K562 (cell line): ENCODE measurements around the gene CARF. TPM values are rescaled to one million over a fixed set of nuclear protein-coding genes. Genes with fewer than 3 reads are reported as not detected.

ENCODE experiments used
- HDAC2 ChIP-seq: fragments of 450-650 bp; IDR thresholded peaks from 2 replicates; pipeline ENCODE4 v1.6.1; 2016; ENCODE audit warnings: mild to moderate bottlenecking
- POLR2B ChIP-seq: fragments of 450-650 bp; IDR thresholded peaks from 2 replicates; pipeline ENCODE4 v1.6.1; 2018; ENCODE audit warnings: low read depth; ENCODE audit not compliant: partially characterized antibody
- TBP ChIP-seq: optimal IDR thresholded peaks from 2 replicates; pipeline ENCODE3; 2011; ENCODE audit warnings: low read depth, low read length, improper control_type of control experiment
- ZBTB17 ChIP-seq: fragments of 450-650 bp; formaldehyde crosslinking; IDR thresholded peaks from 2 replicates; pipeline ENCODE4 v1.4.0; 2020; ENCODE audit warnings: mild to moderate bottlenecking
- ZNF707 ChIP-seq: fragments of 250-450 bp; sonication (Bioruptor Pico); conservative IDR thresholded peaks from 2 replicates; pipeline ENCODE4 v1.8.0; 2022; ENCODE audit warnings: inconsistent platforms, mild to moderate bottlenecking, moderate library complexity
- ZNF79 ChIP-seq: fragments of 250-450 bp; sonication (Bioruptor Pico); IDR thresholded peaks from 2 replicates; pipeline ENCODE4 v1.4.0; 2020; ENCODE audit warnings: low read depth, mild to moderate bottlenecking, moderate library complexity
- polyA plus RNA-seq, 8 experiments: library from polyadenylated mRNA; depleted of rRNA in 4 of 8; stranded (reverse) in 5 of 8; unstranded in 3 of 8; fragments of >200 nt; fragmentation: Nextera tagmentation in 2 of 8; fragmentation: Illumina TruSeq in 1 of 8; extraction: Ambion mirVana in 2 of 8; extraction: Trizol in 1 of 8; gene quantifications; 2 replicates each; pipeline versions ENCODE4 v1.2.1 to v1.2.3, GENCODE V29; 2011 to 2014; ENCODE audit warnings: inconsistent platforms in 1 of 8, missing spikeins in 1 of 8
- total RNA-seq, 7 experiments: library from RNA; depleted of rRNA in 6 of 7; stranded (reverse); fragments of >200 nt in 6 of 7; fragmentation: Illumina TruSeq in 2 of 7; extraction: Trizol in 2 of 7; gene quantifications; 2 replicates each; pipeline versions ENCODE4 v1.2.1 to v1.2.3, GENCODE V29; 2011 to 2021; ENCODE audit warnings: low replicate concordance in 1 of 7
- TF ChIP-seq, protein P1 (sequence below): fragments of 450-650 bp; IDR thresholded peaks from 2 replicates; pipeline ENCODE4 v1.6.1; 2016; ENCODE audit warnings: mild to moderate bottlenecking, moderate library complexity
- TF ChIP-seq, protein P2 (sequence below): sonication (generic); formaldehyde crosslinking; IDR thresholded peaks from 2 replicates; pipeline ENCODE4 v1.8.0; 2022; ENCODE audit warnings: mild to moderate bottlenecking, low read depth, missing genetic modification reagents
- TF ChIP-seq, protein P3 (sequence below): fragments of 250-450 bp; sonication (Bioruptor Pico); IDR thresholded peaks from 2 replicates; pipeline ENCODE4 v1.9.0; 2021; ENCODE audit warnings: mild to moderate bottlenecking, inconsistent platforms
- TF ChIP-seq, protein P4 (sequence below): conservative IDR thresholded peaks from 2 replicates; pipeline ENCODE4 v1.6.1; 2011; ENCODE audit warnings: low read depth, mild to moderate bottlenecking, low read length; ENCODE audit not compliant: control insufficient read depth

The CARF gene
- total and polyA plus RNA-seq, 9 of the 15 experiments (the other 6 are each of a cell fraction or from before 2014, with no cell fraction given), result 0.31 to 4.2 (median 1.2) TPM

DNA sequence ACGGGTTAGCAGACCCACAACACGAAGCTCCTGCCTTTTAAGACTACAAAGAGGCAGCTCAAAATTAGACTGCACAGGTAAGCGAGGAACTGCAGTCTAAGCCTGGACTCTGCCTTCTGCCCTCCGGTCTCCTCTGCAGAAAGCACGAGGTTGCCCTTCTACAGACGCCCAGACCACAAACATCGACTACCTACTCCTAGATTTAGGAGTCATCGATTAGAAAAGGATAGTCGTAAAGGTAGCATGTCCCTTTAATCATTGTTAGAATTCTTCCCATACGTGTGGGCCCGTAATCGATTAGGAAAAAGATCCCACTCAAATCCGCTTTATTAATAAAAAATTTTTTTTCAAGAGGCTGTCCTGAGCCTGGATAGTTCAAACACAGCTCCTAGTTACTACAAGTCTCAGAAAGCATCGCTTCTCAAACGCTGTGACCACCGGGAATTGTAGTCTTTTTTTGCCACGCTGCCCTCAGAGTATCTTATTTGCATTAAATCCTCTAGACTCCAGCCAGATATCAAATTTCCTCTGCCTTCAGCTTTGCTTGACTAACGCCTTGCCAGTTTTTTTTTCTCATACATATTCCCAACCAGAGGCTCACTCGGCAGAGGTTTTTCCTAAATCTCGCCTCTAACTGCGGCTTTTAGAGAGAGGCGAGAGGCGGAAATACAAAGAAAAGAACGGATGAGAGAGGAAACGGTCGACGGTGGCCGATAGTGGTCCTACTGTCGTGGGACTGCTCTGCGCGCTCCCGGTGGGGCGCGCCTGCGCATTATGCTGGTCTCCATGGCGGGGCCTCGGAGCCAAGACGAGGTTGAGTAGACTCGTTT lies at the start of gene CARF, which contains the start of gene WDR12 (continued):
- TF ChIP-seq, protein P1, sequence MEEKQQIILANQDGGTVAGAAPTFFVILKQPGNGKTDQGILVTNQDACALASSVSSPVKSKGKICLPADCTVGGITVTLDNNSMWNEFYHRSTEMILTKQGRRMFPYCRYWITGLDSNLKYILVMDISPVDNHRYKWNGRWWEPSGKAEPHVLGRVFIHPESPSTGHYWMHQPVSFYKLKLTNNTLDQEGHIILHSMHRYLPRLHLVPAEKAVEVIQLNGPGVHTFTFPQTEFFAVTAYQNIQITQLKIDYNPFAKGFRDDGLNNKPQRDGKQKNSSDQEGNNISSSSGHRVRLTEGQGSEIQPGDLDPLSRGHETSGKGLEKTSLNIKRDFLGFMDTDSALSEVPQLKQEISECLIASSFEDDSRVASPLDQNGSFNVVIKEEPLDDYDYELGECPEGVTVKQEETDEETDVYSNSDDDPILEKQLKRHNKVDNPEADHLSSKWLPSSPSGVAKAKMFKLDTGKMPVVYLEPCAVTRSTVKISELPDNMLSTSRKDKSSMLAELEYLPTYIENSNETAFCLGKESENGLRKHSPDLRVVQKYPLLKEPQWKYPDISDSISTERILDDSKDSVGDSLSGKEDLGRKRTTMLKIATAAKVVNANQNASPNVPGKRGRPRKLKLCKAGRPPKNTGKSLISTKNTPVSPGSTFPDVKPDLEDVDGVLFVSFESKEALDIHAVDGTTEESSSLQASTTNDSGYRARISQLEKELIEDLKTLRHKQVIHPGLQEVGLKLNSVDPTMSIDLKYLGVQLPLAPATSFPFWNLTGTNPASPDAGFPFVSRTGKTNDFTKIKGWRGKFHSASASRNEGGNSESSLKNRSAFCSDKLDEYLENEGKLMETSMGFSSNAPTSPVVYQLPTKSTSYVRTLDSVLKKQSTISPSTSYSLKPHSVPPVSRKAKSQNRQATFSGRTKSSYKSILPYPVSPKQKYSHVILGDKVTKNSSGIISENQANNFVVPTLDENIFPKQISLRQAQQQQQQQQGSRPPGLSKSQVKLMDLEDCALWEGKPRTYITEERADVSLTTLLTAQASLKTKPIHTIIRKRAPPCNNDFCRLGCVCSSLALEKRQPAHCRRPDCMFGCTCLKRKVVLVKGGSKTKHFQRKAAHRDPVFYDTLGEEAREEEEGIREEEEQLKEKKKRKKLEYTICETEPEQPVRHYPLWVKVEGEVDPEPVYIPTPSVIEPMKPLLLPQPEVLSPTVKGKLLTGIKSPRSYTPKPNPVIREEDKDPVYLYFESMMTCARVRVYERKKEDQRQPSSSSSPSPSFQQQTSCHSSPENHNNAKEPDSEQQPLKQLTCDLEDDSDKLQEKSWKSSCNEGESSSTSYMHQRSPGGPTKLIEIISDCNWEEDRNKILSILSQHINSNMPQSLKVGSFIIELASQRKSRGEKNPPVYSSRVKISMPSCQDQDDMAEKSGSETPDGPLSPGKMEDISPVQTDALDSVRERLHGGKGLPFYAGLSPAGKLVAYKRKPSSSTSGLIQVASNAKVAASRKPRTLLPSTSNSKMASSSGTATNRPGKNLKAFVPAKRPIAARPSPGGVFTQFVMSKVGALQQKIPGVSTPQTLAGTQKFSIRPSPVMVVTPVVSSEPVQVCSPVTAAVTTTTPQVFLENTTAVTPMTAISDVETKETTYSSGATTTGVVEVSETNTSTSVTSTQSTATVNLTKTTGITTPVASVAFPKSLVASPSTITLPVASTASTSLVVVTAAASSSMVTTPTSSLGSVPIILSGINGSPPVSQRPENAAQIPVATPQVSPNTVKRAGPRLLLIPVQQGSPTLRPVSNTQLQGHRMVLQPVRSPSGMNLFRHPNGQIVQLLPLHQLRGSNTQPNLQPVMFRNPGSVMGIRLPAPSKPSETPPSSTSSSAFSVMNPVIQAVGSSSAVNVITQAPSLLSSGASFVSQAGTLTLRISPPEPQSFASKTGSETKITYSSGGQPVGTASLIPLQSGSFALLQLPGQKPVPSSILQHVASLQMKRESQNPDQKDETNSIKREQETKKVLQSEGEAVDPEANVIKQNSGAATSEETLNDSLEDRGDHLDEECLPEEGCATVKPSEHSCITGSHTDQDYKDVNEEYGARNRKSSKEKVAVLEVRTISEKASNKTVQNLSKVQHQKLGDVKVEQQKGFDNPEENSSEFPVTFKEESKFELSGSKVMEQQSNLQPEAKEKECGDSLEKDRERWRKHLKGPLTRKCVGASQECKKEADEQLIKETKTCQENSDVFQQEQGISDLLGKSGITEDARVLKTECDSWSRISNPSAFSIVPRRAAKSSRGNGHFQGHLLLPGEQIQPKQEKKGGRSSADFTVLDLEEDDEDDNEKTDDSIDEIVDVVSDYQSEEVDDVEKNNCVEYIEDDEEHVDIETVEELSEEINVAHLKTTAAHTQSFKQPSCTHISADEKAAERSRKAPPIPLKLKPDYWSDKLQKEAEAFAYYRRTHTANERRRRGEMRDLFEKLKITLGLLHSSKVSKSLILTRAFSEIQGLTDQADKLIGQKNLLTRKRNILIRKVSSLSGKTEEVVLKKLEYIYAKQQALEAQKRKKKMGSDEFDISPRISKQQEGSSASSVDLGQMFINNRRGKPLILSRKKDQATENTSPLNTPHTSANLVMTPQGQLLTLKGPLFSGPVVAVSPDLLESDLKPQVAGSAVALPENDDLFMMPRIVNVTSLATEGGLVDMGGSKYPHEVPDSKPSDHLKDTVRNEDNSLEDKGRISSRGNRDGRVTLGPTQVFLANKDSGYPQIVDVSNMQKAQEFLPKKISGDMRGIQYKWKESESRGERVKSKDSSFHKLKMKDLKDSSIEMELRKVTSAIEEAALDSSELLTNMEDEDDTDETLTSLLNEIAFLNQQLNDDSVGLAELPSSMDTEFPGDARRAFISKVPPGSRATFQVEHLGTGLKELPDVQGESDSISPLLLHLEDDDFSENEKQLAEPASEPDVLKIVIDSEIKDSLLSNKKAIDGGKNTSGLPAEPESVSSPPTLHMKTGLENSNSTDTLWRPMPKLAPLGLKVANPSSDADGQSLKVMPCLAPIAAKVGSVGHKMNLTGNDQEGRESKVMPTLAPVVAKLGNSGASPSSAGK, result peak; percentile 68
- peak; percentile 62; the same call in 1 of the 2 replicates for TF ChIP-seq HDAC2
- TF ChIP-seq, protein P2, sequence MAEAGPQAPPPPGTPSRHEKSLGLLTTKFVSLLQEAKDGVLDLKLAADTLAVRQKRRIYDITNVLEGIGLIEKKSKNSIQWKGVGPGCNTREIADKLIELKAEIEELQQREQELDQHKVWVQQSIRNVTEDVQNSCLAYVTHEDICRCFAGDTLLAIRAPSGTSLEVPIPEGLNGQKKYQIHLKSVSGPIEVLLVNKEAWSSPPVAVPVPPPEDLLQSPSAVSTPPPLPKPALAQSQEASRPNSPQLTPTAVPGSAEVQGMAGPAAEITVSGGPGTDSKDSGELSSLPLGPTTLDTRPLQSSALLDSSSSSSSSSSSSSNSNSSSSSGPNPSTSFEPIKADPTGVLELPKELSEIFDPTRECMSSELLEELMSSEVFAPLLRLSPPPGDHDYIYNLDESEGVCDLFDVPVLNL (CRISPR knock-in tag), result no peak
- TF ChIP-seq, protein P3, sequence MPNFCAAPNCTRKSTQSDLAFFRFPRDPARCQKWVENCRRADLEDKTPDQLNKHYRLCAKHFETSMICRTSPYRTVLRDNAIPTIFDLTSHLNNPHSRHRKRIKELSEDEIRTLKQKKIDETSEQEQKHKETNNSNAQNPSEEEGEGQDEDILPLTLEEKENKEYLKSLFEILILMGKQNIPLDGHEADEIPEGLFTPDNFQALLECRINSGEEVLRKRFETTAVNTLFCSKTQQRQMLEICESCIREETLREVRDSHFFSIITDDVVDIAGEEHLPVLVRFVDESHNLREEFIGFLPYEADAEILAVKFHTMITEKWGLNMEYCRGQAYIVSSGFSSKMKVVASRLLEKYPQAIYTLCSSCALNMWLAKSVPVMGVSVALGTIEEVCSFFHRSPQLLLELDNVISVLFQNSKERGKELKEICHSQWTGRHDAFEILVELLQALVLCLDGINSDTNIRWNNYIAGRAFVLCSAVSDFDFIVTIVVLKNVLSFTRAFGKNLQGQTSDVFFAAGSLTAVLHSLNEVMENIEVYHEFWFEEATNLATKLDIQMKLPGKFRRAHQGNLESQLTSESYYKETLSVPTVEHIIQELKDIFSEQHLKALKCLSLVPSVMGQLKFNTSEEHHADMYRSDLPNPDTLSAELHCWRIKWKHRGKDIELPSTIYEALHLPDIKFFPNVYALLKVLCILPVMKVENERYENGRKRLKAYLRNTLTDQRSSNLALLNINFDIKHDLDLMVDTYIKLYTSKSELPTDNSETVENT (CRISPR knock-in tag), result 0 out of 2 replicates have a peak, but pooled peaks have one; percentile 22
- TF ChIP-seq ZNF707 (CRISPR knock-in tag), result no peak
- TF ChIP-seq TBP, result peak; percentile 67
- TF ChIP-seq, protein P4, sequence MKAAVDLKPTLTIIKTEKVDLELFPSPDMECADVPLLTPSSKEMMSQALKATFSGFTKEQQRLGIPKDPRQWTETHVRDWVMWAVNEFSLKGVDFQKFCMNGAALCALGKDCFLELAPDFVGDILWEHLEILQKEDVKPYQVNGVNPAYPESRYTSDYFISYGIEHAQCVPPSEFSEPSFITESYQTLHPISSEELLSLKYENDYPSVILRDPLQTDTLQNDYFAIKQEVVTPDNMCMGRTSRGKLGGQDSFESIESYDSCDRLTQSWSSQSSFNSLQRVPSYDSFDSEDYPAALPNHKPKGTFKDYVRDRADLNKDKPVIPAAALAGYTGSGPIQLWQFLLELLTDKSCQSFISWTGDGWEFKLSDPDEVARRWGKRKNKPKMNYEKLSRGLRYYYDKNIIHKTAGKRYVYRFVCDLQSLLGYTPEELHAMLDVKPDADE, result 0 out of 2 replicates have a peak, but pooled peaks have one; percentile 77
- peak; percentile 63 for TF ChIP-seq POLR2B
- TF ChIP-seq ZNF79 (CRISPR knock-in tag), result no peak
- TF ChIP-seq ZBTB17 (CRISPR knock-in tag), result peak; percentile 99
